ENCODE results near the gene PTPRC.

GRCh38 chr1:198639671-198640143 lies 867 bp downstream of the PTPRC start:
- no peak for TF ChIP-seq ELF4 (IDR thresholded peaks at IDR 0.05)
- TF ChIP-seq HDGF (IDR thresholded peaks at IDR 0.05; ENCODE audit: borderline replicate concordance) = no peak
- no peak for TF ChIP-seq BHLHE40 (IDR thresholded peaks at IDR 0.05; ENCODE audit: borderline replicate concordance)
- no peak for TF ChIP-seq SP1 (IDR thresholded peaks at IDR 0.05)
- TF ChIP-seq SUZ12 (IDR thresholded peaks at IDR 0.05) = no peak
- TF ChIP-seq FOXA1 (IDR thresholded peaks at IDR 0.05) = no peak
- no peak for TF ChIP-seq TARDBP (IDR thresholded peaks at IDR 0.05)
- no peak for TF ChIP-seq NFRKB (IDR thresholded peaks at IDR 0.05)
- no peak for TF ChIP-seq L3MBTL2 (conservative IDR thresholded peaks at IDR 0.05)
- no peak for TF ChIP-seq PKNOX1 (IDR thresholded peaks at IDR 0.05)
- no peak for TF ChIP-seq FOXM1 (IDR thresholded peaks at IDR 0.05; ENCODE audit: borderline replicate concordance)
- TF ChIP-seq CTBP1 (IDR thresholded peaks at IDR 0.05; ENCODE audit: borderline replicate concordance) = no peak

Measured in HEK293T (cell line).